Measurements from ENCODE around the gene ACVR1. TPM values are rescaled to one million over a fixed set of nuclear protein-coding genes. Genes with fewer than 3 reads are reported as not detected.

The ACVR1 gene
- total RNA-seq, 2 donors from 2014 or later, result 25.0 to 35.0 TPM

- Histone ChIP-seq H3K36me3 (no peaks in the 10 kb centered on the region), H3K27ac (peak overlapping the region; percentile 52 to 69), H3K4me1 (ENCODE audit: control insufficient read depth in 1 of 2, low read depth in 2 of 2) (peaks cover 53 to 71% of the 10 kb centered on the region in 2 donors), H3K9me3 (no peaks in the 10 kb centered on the region), H3K4me3 (no peak overlapping the region), H3K27me3 (replicated peaks; ENCODE audit: insufficient read depth) (no peaks in the 10 kb centered on the region)
- DNase-seq (ENCODE audit: low spot score), result no peak
- no peak for TF ChIP-seq CTCF (IDR thresholded peaks at IDR 0.05)
- ATAC-seq (ENCODE audit: insufficient number of reproducible peaks, low FRiP score, low read depth), result no peak
Measured at GRCh38 chr2:157841485-157841884, 34.6 kb downstream of the ACVR1 start.

- peak overlapping the region; percentile 52 to 69 for H3K27ac ChIP-seq
- ATAC-seq (ENCODE audit: insufficient number of reproducible peaks, low FRiP score, low read depth) (no peak), DNase-seq (ENCODE audit: low spot score) (peak; percentile 29)
- no peaks in the 10 kb centered on the region for H3K9me3 ChIP-seq
- no peaks in the 10 kb centered on the region for H3K27me3 ChIP-seq (replicated peaks; ENCODE audit: insufficient read depth)
- peak overlapping the region; percentile 18 for H3K4me3 ChIP-seq
- H3K4me1 ChIP-seq (ENCODE audit: control insufficient read depth in 1 of 2, low read depth in 2 of 2), result peaks cover 53 to 71% of the 10 kb centered on the region in 2 donors
- no peaks in the 10 kb centered on the region for H3K36me3 ChIP-seq
- peak; percentile 29 for TF ChIP-seq CTCF (IDR thresholded peaks at IDR 0.05)
Measured at GRCh38 chr2:157840568-157841156, 35.5 kb downstream of the ACVR1 start.

- H3K4me1 ChIP-seq (ENCODE audit: control insufficient read depth in 1 of 2, low read depth in 2 of 2), result peaks cover 53 to 71% of the 10 kb centered on the region in 2 donors
- H3K27me3 ChIP-seq (replicated peaks; ENCODE audit: insufficient read depth), result no peaks in the 10 kb centered on the region
- H3K9me3 ChIP-seq, result no peaks in the 10 kb centered on the region
- no peak for DNase-seq (ENCODE audit: low spot score)
- no peak for ATAC-seq (ENCODE audit: insufficient number of reproducible peaks, low FRiP score, low read depth)
- no peaks in the 10 kb centered on the region for H3K36me3 ChIP-seq
- TF ChIP-seq CTCF (IDR thresholded peaks at IDR 0.05), result no peak
- no peak overlapping the region for H3K4me3 ChIP-seq
- H3K27ac ChIP-seq, result peak overlapping the region; percentile 52 to 78
Measured at GRCh38 chr2:157839822-157840221, 36.3 kb downstream of the ACVR1 start.

- no peak for ATAC-seq (ENCODE audit: insufficient number of reproducible peaks, low FRiP score, low read depth)
- H3K27me3 ChIP-seq (replicated peaks; ENCODE audit: insufficient read depth), result no peaks in the 10 kb centered on the region
- H3K27ac ChIP-seq, result peak overlapping the region in 1 of 2 donors; percentile 78
- H3K4me1 ChIP-seq (ENCODE audit: control insufficient read depth in 1 of 2, low read depth in 2 of 2), result peaks cover 53 to 72% of the 10 kb centered on the region in 2 donors
- no peak for TF ChIP-seq CTCF (IDR thresholded peaks at IDR 0.05)
- no peaks in the 10 kb centered on the region for H3K36me3 ChIP-seq
- H3K9me3 ChIP-seq, result no peaks in the 10 kb centered on the region
- no peak overlapping the region for H3K4me3 ChIP-seq
- no peak for DNase-seq (ENCODE audit: low spot score)
Measured at GRCh38 chr2:157839162-157839801, 36.8 kb downstream of the ACVR1 start.

- Histone ChIP-seq H3K4me1 (ENCODE audit: control insufficient read depth in 1 of 2, low read depth in 2 of 2) (peaks cover 58 to 79% of the 10 kb centered on the region in 2 donors), H3K4me3 (peak overlapping the region; percentile 66), H3K9me3 (no peaks in the 10 kb centered on the region), H3K27ac (peak overlapping the region; percentile 60 to 78), H3K27me3 (replicated peaks; ENCODE audit: insufficient read depth) (no peaks in the 10 kb centered on the region), H3K36me3 (no peaks in the 10 kb centered on the region)
- TF ChIP-seq CTCF (IDR thresholded peaks at IDR 0.05), result no peak
- ATAC-seq (ENCODE audit: insufficient number of reproducible peaks, low FRiP score, low read depth), result no peak
- DNase-seq (ENCODE audit: low spot score), result peak; percentile 7
Measured at GRCh38 chr2:157838442-157839161, 37.5 kb downstream of the ACVR1 start.

Data from thoracic aorta (tissue), 2 donors.